ENCODE data around the gene UGT1A6. TPM values are rescaled to one million over a fixed set of nuclear protein-coding genes. Genes with fewer than 3 reads are reported as not detected.
A peak's percentile ranks its signal among the peaks of the same experiment; 100 is the strongest.

UGT1A6 gene
- total and polyA plus RNA-seq, 2 of the 13 experiments (the other 11 are each of a cell fraction or from before 2014, with no cell fraction given) = 0.25 TPM; not detected in 1

GRCh38 chr2:233745073-233745755 lies 52.5 kb downstream of the UGT1A6 start (continued):
- TF ChIP-seq ZNF33B (CRISPR knock-in tag; IDR thresholded peaks at IDR 0.05) (0 out of 2 replicates have a peak, but pooled peaks have one; percentile 73), ATF1 (CRISPR knock-in tag; IDR thresholded peaks at IDR 0.05) (peak; percentile 86), ZNF512B (CRISPR knock-in tag; IDR thresholded peaks at IDR 0.05; ENCODE audit: borderline replicate concordance) (peak; percentile 93; the same call in 1 of the 2 replicates), ZFP37 (CRISPR knock-in tag; IDR thresholded peaks at IDR 0.05; ENCODE audit: borderline replicate concordance) (0 out of 2 replicates have a peak, but pooled peaks have one; percentile 65), HNF1A (IDR thresholded peaks at IDR 0.05; ENCODE audit: low read depth) (peak; percentile 99), HNF1A (CRISPR knock-in tag; IDR thresholded peaks at IDR 0.05; ENCODE audit: borderline replicate concordance) (peak; percentile 99), ZNF17 (CRISPR knock-in tag; IDR thresholded peaks at IDR 0.05) (no peak), TEAD3 (CRISPR knock-in tag; optimal IDR thresholded peaks at IDR 0.05; ENCODE audit: borderline replicate concordance) (peak; percentile 81), CBX5 (CRISPR knock-in tag; IDR thresholded peaks at IDR 0.05; ENCODE audit: borderline replicate concordance) (0 out of 2 replicates have a peak, but pooled peaks have one; percentile 56), ZNF670 (CRISPR knock-in tag; IDR thresholded peaks at IDR 0.05; ENCODE audit: borderline replicate concordance) (peak; percentile 96), NCOA1 (CRISPR knock-in tag; IDR thresholded peaks at IDR 0.05) (peak; percentile 80; the same call in 1 of the 2 replicates), JDP2 (CRISPR knock-in tag; IDR thresholded peaks at IDR 0.05; ENCODE audit: borderline replicate concordance) (peak; percentile 76; the same call in 1 of the 2 replicates), JUN (CRISPR knock-in tag; IDR thresholded peaks at IDR 0.05) (peak; percentile 94), SRSF1 (optimal IDR thresholded peaks at IDR 0.05; ENCODE audit: low read depth, low read length) (no peak), IKZF4 (CRISPR knock-in tag; IDR thresholded peaks at IDR 0.05; ENCODE audit: borderline replicate concordance, low read depth, not compliant biosample characterization) (no peak), CERS6 (CRISPR knock-in tag; IDR thresholded peaks at IDR 0.05) (no peak), KDM6A (CRISPR knock-in tag; IDR thresholded peaks at IDR 0.05; ENCODE audit: low read depth) (peak; percentile 93), MAX (IDR thresholded peaks at IDR 0.05) (peak; percentile 37; the same call in 1 of the 2 replicates), ZNF562 (CRISPR knock-in tag; IDR thresholded peaks at IDR 0.05; ENCODE audit: borderline replicate concordance) (peak; percentile 48; the same call in 1 of the 2 replicates), ZNF746 (CRISPR knock-in tag; IDR thresholded peaks at IDR 0.05) (peak; percentile 82; the same call in 1 of the 2 replicates), TAF15 (IDR thresholded peaks at IDR 0.05; ENCODE audit: low read depth, low read length, poor library complexity, severe bottlenecking) (no peak), ZNF329 (CRISPR knock-in tag; IDR thresholded peaks at IDR 0.05; ENCODE audit: low read depth) (0 out of 2 replicates have a peak, but pooled peaks have one; percentile 37)

All from HepG2 (cell line).